GM12874 (cell line): ENCODE measurements around the gene MAPK8IP3.

ENCODE experiments used
- CTCF ChIP-seq: IDR thresholded peaks from 2 replicates; pipeline ENCODE4 v1.5.1; 2011; ENCODE audit warnings: low read depth, mild to moderate bottlenecking, control low read depth, low read length, moderate library complexity; ENCODE audit not compliant: insufficient read depth

The MAPK8IP3 gene

GRCh38 chr16:1691276-1691675 is 14.7 kb upstream of the MAPK8IP3 start:
- no peak for TF ChIP-seq CTCF

- no peak for TF ChIP-seq CTCF
Measured at GRCh38 chr16:1691956-1692355, 14.0 kb upstream of the MAPK8IP3 start.

GRCh38 chr16:1696863-1697262 is 9.1 kb upstream of the MAPK8IP3 start:
- TF ChIP-seq CTCF, result no peak

- no peak for TF ChIP-seq CTCF
Measured at GRCh38 chr16:1698680-1699079, 7.3 kb upstream of the MAPK8IP3 start.

GRCh38 chr16:1700246-1700645 is 5.7 kb upstream of the MAPK8IP3 start:
- TF ChIP-seq CTCF, result no peak

GRCh38 chr16:1701216-1701878 is 4.6 kb upstream of the MAPK8IP3 start:
- TF ChIP-seq CTCF, result no peak

GRCh38 chr16:1706386-1707192 is 594 bp downstream of the MAPK8IP3 start:
- TF ChIP-seq CTCF, result no peak
